ENCODE results near the gene SASH1. TPM values are rescaled to one million over a fixed set of nuclear protein-coding genes. Genes with fewer than 3 reads are reported as not detected.

The SASH1 gene
- total RNA-seq, 1 donor from 2014 or later: 61.3 TPM

DNA sequence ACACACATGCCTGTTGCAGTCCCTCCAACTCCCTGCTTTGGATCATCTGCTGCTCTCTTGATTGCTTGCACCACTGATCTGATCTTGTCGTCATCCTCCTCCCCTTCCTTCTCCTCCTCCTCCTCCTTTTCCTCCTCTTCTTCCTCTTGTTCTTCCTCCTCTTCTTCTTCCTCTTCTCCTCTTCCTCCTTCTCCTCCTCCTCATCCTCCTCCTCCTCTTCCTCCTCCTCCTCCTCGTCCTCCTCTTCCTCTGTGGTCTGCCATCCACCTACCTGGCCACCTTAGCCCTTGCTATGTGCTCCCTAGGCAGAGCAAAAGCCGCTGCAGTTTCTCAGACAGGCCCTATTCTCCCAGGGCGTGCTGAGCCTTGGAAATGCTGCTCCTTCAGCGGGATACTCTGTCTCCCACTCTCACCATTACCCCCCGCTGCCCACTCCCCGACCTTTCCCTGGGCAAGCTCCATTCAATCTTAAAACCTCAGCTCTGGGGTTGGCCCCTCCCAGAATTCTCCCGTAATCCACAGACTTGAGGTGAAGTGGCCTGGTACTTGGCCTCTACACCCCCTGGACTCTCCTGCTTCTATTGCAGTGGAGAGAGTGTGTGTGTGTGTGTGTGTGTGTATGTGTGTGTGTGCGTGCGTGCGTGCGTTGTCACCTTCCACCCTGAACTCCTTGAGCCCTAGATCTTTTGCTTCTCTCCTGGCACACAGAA lies 105.0 kb downstream of the SASH1 start:
- H3K4me3 Mint-ChIP-seq: peak overlapping the region; percentile 69

DNA sequence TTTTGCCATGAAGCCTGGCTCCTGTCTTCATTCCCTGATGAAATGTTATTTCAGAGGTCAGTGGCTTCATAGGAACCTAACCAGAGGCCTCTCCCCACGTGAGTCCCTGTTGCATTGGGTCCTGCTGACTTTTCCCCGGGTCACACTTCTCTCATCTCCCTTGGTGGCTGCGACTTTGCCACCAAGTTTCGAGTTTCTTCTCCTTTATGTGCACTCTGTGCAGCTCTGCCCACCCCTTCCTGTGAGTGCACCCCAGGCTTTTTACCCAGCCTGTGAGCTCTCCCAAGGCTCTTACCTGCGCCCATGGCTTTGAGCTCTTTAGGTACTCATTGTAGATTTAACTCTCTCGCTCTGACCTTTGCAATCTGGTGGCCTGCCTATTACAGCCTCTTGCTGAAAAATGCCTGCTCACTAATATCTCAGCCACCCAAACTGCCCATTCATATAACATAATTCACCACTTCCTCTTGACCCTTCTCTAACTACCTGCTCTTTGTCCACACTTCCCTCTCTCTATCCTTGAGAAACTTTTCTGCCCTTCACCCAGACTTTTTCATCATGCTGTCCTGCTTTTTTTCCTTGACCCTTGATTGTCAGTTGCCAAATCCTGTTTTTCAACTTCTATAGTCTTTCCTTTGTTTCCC lies 105.9 kb downstream of the SASH1 start:
- Mint-ChIP-seq H3K4me3 (peak overlapping the region; percentile 69), H3K36me3 (peaks cover 38% of the 10 kb centered on the region), H3K27ac (peak overlapping the region; percentile 85)

More for the DNA sequence above, 105.0 kb downstream of the SASH1 start:
- peaks cover 38% of the 10 kb centered on the region for H3K36me3 Mint-ChIP-seq
- peaks cover 35% of the 10 kb centered on the region for H3K4me1 Mint-ChIP-seq (ENCODE audit: unreplicated experiment)
- H3K9me3 Mint-ChIP-seq: peaks cover 9% of the 10 kb centered on the region
- DNase-seq (ENCODE audit: extremely low spot score, unreplicated experiment): no peak
- H3K27ac Mint-ChIP-seq: peak overlapping the region; percentile 94
- H3K27me3 Mint-ChIP-seq: no peaks in the 10 kb centered on the region
- TF ChIP-seq, protein P1, sequence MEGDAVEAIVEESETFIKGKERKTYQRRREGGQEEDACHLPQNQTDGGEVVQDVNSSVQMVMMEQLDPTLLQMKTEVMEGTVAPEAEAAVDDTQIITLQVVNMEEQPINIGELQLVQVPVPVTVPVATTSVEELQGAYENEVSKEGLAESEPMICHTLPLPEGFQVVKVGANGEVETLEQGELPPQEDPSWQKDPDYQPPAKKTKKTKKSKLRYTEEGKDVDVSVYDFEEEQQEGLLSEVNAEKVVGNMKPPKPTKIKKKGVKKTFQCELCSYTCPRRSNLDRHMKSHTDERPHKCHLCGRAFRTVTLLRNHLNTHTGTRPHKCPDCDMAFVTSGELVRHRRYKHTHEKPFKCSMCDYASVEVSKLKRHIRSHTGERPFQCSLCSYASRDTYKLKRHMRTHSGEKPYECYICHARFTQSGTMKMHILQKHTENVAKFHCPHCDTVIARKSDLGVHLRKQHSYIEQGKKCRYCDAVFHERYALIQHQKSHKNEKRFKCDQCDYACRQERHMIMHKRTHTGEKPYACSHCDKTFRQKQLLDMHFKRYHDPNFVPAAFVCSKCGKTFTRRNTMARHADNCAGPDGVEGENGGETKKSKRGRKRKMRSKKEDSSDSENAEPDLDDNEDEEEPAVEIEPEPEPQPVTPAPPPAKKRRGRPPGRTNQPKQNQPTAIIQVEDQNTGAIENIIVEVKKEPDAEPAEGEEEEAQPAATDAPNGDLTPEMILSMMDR (conservative IDR thresholded peaks at IDR 0.05): no peak

DNA sequence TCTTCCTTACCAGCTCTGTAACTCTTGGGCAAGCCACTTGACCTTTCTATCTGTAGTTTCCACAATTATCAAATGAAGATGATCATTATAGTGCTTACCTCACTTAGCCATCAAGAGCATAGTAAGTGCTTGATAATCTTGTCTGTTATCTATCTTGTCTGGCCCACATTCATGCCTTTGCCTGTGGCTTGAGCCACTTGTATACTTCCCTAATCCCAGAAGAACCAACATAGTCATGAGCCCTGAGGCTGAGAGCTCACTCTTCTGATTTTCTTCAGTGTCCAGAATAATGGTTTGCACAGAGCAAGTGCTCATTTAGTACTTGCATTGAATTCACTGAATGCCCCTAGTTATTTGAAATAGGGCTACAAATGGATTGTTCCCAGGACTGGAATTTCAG lies 108.2 kb downstream of the SASH1 start:
- H3K36me3 Mint-ChIP-seq: peaks cover 35% of the 10 kb centered on the region
- no peak overlapping the region for H3K4me3 Mint-ChIP-seq
- peaks cover 9% of the 10 kb centered on the region for H3K9me3 Mint-ChIP-seq
- TF ChIP-seq, protein P1 (conservative IDR thresholded peaks at IDR 0.05): no peak
- H3K4me1 Mint-ChIP-seq (ENCODE audit: unreplicated experiment): peaks cover 43% of the 10 kb centered on the region
- H3K27ac Mint-ChIP-seq: no peak overlapping the region
- no peak for DNase-seq (ENCODE audit: extremely low spot score, unreplicated experiment)
- H3K27me3 Mint-ChIP-seq: no peaks in the 10 kb centered on the region

More for the DNA sequence above, 105.9 kb downstream of the SASH1 start:
- Mint-ChIP-seq H3K4me1 (ENCODE audit: unreplicated experiment) (peaks cover 35% of the 10 kb centered on the region), H3K27me3 (no peaks in the 10 kb centered on the region), H3K9me3 (peaks cover 9% of the 10 kb centered on the region)
- TF ChIP-seq, protein P1 (conservative IDR thresholded peaks at IDR 0.05): no peak
- DNase-seq (ENCODE audit: extremely low spot score, unreplicated experiment): no peak

DNA sequence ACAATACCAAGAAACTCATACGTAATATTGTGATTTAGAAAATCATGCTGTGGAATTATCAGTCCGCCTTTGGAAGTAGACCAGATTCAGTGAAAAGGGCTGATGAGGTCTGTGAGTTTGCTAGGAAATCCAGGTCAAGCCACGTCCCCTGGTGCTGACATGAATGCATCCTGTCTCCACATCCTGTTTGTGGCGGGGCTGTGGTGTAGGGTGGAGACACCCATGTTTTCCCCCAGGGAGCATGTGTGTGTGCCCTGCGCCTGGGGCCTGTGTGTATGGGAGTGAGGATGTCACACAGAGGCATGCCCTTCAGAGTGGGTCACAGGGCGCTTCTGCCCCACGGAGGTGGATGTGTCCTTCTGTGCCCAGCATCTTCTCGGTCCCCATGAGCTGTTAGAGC lies 109.1 kb downstream of the SASH1 start:
- DNase-seq (ENCODE audit: extremely low spot score, unreplicated experiment): no peak
- TF ChIP-seq, protein P1 (conservative IDR thresholded peaks at IDR 0.05): no peak
- H3K4me1 Mint-ChIP-seq (ENCODE audit: unreplicated experiment): peaks cover 43% of the 10 kb centered on the region
- peaks cover 31% of the 10 kb centered on the region for H3K36me3 Mint-ChIP-seq
- H3K27me3 Mint-ChIP-seq: no peaks in the 10 kb centered on the region
- H3K4me3 Mint-ChIP-seq: no peak overlapping the region
- H3K9me3 Mint-ChIP-seq: peaks cover 9% of the 10 kb centered on the region
- peak overlapping the region; percentile 50 for H3K27ac Mint-ChIP-seq

DNA sequence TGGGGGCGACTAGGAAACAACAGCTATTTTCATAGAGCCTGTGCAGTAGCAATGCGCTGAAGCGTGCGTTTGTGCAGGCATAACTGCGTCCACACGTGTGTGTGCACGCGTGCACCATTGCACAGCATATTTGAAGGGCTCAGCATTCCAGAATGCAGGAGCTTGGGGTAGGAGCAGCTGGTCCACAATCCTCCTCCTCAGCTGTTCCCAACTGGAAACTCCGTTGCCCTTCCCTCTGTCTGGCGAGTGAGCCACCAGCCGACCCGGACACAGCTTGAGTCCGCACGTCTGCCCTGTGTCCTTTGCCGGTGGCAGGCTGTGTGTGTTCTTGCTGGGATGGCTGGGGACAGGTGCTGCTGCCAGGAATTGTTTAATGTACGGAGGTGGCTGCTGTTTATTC lies 110.2 kb downstream of the SASH1 start:
- Mint-ChIP-seq H3K9me3 (peaks cover 9% of the 10 kb centered on the region), H3K36me3 (peaks cover 30% of the 10 kb centered on the region), H3K4me3 (no peak overlapping the region), H3K4me1 (ENCODE audit: unreplicated experiment) (peaks cover 34% of the 10 kb centered on the region), H3K27ac (no peak overlapping the region), H3K27me3 (no peaks in the 10 kb centered on the region)
- TF ChIP-seq, protein P1 (conservative IDR thresholded peaks at IDR 0.05): no peak
- DNase-seq (ENCODE audit: extremely low spot score, unreplicated experiment): no peak

All from type B pancreatic cell (in vitro differentiated cells).